ENCODE results near the gene TP53TG5. TPM values are rescaled to one million over a fixed set of nuclear protein-coding genes. Genes with fewer than 3 reads are reported as not detected.
A peak's percentile ranks its signal among the peaks of the same experiment; 100 is the strongest.

The TP53TG5 gene
- total RNA-seq, 3 donors from 2014 or later: 1.4 to 2.1 (median 1.6) TPM

GRCh38 chr20:45362804-45363610, 15.1 kb downstream of the TP53TG5 start, which contains the start of gene SYS1:
Gene SYS1 (plus strand): TSS chr20:45363156. CDS start chr20:45363532, 376 bp downstream.
- peaks cover 37% of the 10 kb centered on the region for H3K4me1 ChIP-seq (ENCODE audit: low read depth)
- intact Hi-C loops (cut with DNase I, micrococcal nuclease): no loop called here

DNA sequence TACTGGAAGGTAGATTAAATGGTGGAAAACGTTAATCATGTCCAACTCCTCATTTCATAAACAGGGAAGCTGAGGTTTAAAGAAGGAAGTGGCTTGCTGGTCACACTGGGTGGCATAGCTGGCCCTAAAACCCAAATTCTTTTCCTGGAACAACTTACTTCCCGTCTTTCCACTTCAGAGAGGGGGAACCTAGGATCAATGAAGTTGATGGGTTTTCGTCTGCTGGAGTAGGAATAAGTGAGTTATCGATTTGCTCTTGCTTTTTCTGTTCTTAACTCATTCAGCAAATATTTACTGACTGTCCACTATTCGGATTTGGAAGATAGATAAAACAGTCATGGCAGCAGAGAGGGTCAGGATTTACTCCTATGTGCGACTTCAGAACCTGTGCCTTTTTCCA, 16.3 kb downstream of the TP53TG5 start:
- no peak for TF ChIP-seq CTCF (IDR thresholded peaks at IDR 0.05)
- DNase-seq (peak in 1 of 3 donors; percentile 8), ATAC-seq (no peak)
- H3K4me1 ChIP-seq (ENCODE audit: low read depth): peaks cover 48% of the 10 kb centered on the region
- no peak overlapping the region for H3K4me3 ChIP-seq
- intact Hi-C loops (cut with DNase I, micrococcal nuclease): no loop called here
- H3K9me3 ChIP-seq: no peaks in the 10 kb centered on the region
- H3K36me3 ChIP-seq (ENCODE audit: low read depth): peaks cover 5% of the 10 kb centered on the region

More at GRCh38 chr20:45362804-45363610, 15.1 kb downstream of the TP53TG5 start, which contains the start of gene SYS1:
- peak; percentile 99 to 100 (median 99) for DNase-seq
- TF ChIP-seq CTCF (IDR thresholded peaks at IDR 0.05): peak; percentile 81
- H3K4me3 ChIP-seq: peak within 1 kb of the TSS; percentile 49
- ATAC-seq: peak; percentile 93
- no peaks in the 10 kb centered on the region for H3K9me3 ChIP-seq
- peaks cover 9% of the 10 kb centered on the region for H3K36me3 ChIP-seq (ENCODE audit: low read depth)

DNA sequence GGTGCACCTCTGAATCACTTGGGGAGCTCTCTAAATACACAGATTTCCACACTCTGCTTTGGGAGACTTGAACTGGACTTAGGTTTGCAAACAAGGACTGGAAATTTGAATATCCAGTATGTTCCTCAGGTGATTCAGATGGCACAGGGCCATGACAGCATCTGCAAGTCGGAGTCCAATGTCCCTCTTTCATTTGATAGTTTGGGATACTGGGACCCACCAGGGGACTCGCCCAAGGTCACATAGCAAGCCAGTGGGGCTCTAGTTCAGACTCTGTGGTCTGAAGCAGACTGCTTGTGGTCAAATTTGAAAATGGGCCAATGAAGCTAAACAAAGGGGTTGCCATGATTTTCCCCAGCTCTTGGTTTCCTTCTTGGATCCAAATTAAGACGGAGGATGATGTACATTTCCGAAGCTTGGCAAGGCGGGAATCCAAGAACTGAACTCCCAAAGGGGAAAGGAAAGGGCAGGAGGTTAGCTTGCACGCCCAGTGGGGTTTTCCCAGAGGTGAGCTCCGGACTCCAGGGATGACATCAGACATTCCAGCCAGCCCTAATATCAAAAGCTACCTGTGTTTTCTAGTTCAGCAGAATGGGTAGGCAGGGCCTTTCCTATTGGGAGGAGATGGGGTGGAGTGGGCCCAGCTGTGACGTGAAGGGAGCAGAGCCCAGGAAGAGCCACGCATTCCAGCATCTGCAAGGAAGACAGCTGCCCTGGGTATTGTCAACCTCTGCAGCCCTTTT, 18.5 kb downstream of the TP53TG5 start:
- intact Hi-C loops (cut with DNase I, micrococcal nuclease): no loop called here
- Histone ChIP-seq H3K9me3 (no peaks in the 10 kb centered on the region), H3K4me1 (ENCODE audit: low read depth) (peaks cover 37% of the 10 kb centered on the region), H3K4me3 (no peak overlapping the region), H3K36me3 (ENCODE audit: low read depth) (peaks cover 3% of the 10 kb centered on the region)
- no peak for TF ChIP-seq CTCF (IDR thresholded peaks at IDR 0.05)
- DNase-seq: no peak
- ATAC-seq: peak; percentile 4

- no peak for DNase-seq
- Histone ChIP-seq H3K9me3 (no peaks in the 10 kb centered on the region), H3K36me3 (ENCODE audit: low read depth) (peaks cover 3% of the 10 kb centered on the region), H3K4me1 (ENCODE audit: low read depth) (peaks cover 36% of the 10 kb centered on the region), H3K4me3 (no peak overlapping the region)
- no peak for ATAC-seq
- TF ChIP-seq CTCF (IDR thresholded peaks at IDR 0.05): no peak
- intact Hi-C loops (cut with DNase I, micrococcal nuclease): no loop called here
Observed at GRCh38 chr20:45359069-45359405, 19.1 kb downstream of the TP53TG5 start.

- TF ChIP-seq CTCF (IDR thresholded peaks at IDR 0.05): no peak
- intact Hi-C loops (cut with DNase I, micrococcal nuclease): no loop called here
- H3K4me1 ChIP-seq (ENCODE audit: low read depth): peaks cover 31% of the 10 kb centered on the region
- H3K36me3 ChIP-seq (ENCODE audit: low read depth): peaks cover 3% of the 10 kb centered on the region
- ATAC-seq (no peak), DNase-seq (no peak)
- no peaks in the 10 kb centered on the region for H3K9me3 ChIP-seq
- H3K4me3 ChIP-seq: no peak overlapping the region
Observed at GRCh38 chr20:45358282-45359068, 19.6 kb downstream of the TP53TG5 start.

Measured in mucosa of descending colon (tissue), 3 donors.